H9 (cell line): Measurements from ENCODE around the gene TNRC6C. TPM values are rescaled to one million over a fixed set of nuclear protein-coding genes. Genes with fewer than 3 reads are reported as not detected.

Source experiments
- DNase-seq: peaks from one replicate; pipeline ENCODE4 v3.0.0-alpha.2; 2017
- H2AFZ ChIP-seq: one replicate; pipeline ENCODE4 v1.6.1; 2013; ENCODE audit warnings: mild to moderate bottlenecking, low read length, control low read depth, moderate library complexity
- H2AK5ac ChIP-seq: 2 replicates; pipeline ENCODE4 v1.6.1; 2013; ENCODE audit warnings: low read length, control low read depth, mixed read lengths; ENCODE audit not compliant: insufficient read length
- H2BK120ac ChIP-seq: one replicate; pipeline ENCODE4 v1.6.1; 2013; ENCODE audit warnings: low read depth, mild to moderate bottlenecking, low read length, control low read depth, inconsistent platforms; ENCODE audit not compliant: poor library complexity, severe bottlenecking
- H2BK12ac ChIP-seq: 2 replicates; pipeline ENCODE4 v1.6.1; 2013; ENCODE audit warnings: low read length, control low read depth, mixed read lengths, low read depth; ENCODE audit not compliant: insufficient read length
- H2BK15ac ChIP-seq: 2 replicates; pipeline ENCODE4 v1.6.1; 2013; ENCODE audit warnings: low read depth, low read length, control low read depth
- H2BK20ac ChIP-seq: one replicate; pipeline ENCODE4 v1.6.1; 2013; ENCODE audit warnings: low read depth, mild to moderate bottlenecking, low read length, control low read depth, inconsistent platforms; ENCODE audit not compliant: poor library complexity, severe bottlenecking
- H2BK5ac ChIP-seq: 2 replicates; pipeline ENCODE4 v1.6.1; 2013; ENCODE audit warnings: low read length, control low read depth, mixed read lengths; ENCODE audit not compliant: insufficient read length
- H3K14ac ChIP-seq: 2 replicates; pipeline ENCODE4 v1.6.1; 2013; ENCODE audit warnings: low read length, control low read depth; ENCODE audit not compliant: insufficient read depth
- H3K18ac ChIP-seq: 2 replicates; pipeline ENCODE4 v1.6.1; 2013; ENCODE audit warnings: low read depth, mild to moderate bottlenecking, mixed read lengths, low read length, control low read depth; ENCODE audit not compliant: insufficient read length
- H3K23ac ChIP-seq: 2 replicates; pipeline ENCODE4 v1.6.1; 2013; ENCODE audit warnings: low read length, control low read depth, mixed read lengths, low read depth; ENCODE audit not compliant: insufficient read length
- H3K23me2 ChIP-seq: 2 replicates; pipeline ENCODE4 v1.6.1; 2013; ENCODE audit warnings: low read depth, mild to moderate bottlenecking, mixed read lengths, low read length, control low read depth; ENCODE audit not compliant: insufficient read length, poor library complexity, severe bottlenecking
- H3K27ac ChIP-seq: 2 replicates; pipeline ENCODE4 v1.5.1; 2013; ENCODE audit warnings: low read length, control low read depth, mixed read lengths, low read depth; ENCODE audit not compliant: insufficient read length
- H3K27me3 ChIP-seq: 2 replicates; pipeline ENCODE4 v1.6.1; 2013; ENCODE audit warnings: low read length, control low read depth, inconsistent platforms; ENCODE audit not compliant: insufficient read depth
- H3K4ac ChIP-seq: 2 replicates; pipeline ENCODE4 v1.6.1; 2013; ENCODE audit warnings: low read depth, mild to moderate bottlenecking, control low read depth, inconsistent platforms, low read length, moderate library complexity
- H3K4me1 ChIP-seq: 2 replicates; pipeline ENCODE4 v1.6.1; 2013; ENCODE audit warnings: low read length, control low read depth, inconsistent platforms; ENCODE audit not compliant: insufficient read depth
- H3K4me2 ChIP-seq: 2 replicates; pipeline ENCODE4 v1.6.1; 2013; ENCODE audit warnings: low read length, control low read depth, mixed read lengths; ENCODE audit not compliant: insufficient read length, insufficient read depth
- H3K56ac ChIP-seq: 2 replicates; pipeline ENCODE4 v1.6.1; 2013; ENCODE audit warnings: low read depth, mild to moderate bottlenecking, mixed read lengths, low read length, control low read depth; ENCODE audit not compliant: insufficient read length
- H3K79me1 ChIP-seq: 2 replicates; pipeline ENCODE4 v1.6.1; 2013; ENCODE audit warnings: low read depth, mild to moderate bottlenecking, moderate library complexity, low read length, control low read depth, inconsistent platforms; ENCODE audit not compliant: insufficient read depth, poor library complexity, severe bottlenecking
- H3K79me2 ChIP-seq: 2 replicates; pipeline ENCODE4 v1.6.1; 2013; ENCODE audit warnings: low read length, control low read depth, inconsistent platforms; ENCODE audit not compliant: insufficient read depth
- H3K9ac ChIP-seq: 2 replicates; pipeline ENCODE4 v1.6.1; 2013; ENCODE audit warnings: low read length, control low read depth, mixed read lengths; ENCODE audit not compliant: insufficient read length; ENCODE audit errors: extremely low read depth
- H3K9me3 ChIP-seq: one replicate; pipeline ENCODE4 v1.6.1; 2013; ENCODE audit warnings: low read depth, low read length, inconsistent platforms; ENCODE audit not compliant: control insufficient read depth
- H3T11ph ChIP-seq: one replicate; pipeline ENCODE4 v1.6.1; 2013; ENCODE audit warnings: mild to moderate bottlenecking, low read length, control low read depth, inconsistent platforms
- H4K20me1 ChIP-seq: one replicate; pipeline ENCODE4 v1.6.1; 2013; ENCODE audit not compliant: control insufficient read depth, insufficient read length, insufficient read depth
- H4K5ac ChIP-seq: 2 replicates; pipeline ENCODE4 v1.6.1; 2013; ENCODE audit warnings: low read depth, mild to moderate bottlenecking, mixed read lengths, low read length, control low read depth; ENCODE audit not compliant: insufficient read length
- H4K8ac ChIP-seq: replicated peaks from 2 replicates; pipeline ENCODE4 v1.6.1; 2013; ENCODE audit warnings: low read length, control low read depth, mixed read lengths, low read depth; ENCODE audit not compliant: insufficient read length
- H4K91ac ChIP-seq: 2 replicates; pipeline ENCODE4 v1.6.1; 2013; ENCODE audit warnings: low read depth, mild to moderate bottlenecking, moderate library complexity, mixed read lengths, low read length, control low read depth; ENCODE audit not compliant: insufficient read length
- H3K27ac Mint-ChIP-seq, 3 experiments: 2 replicates in 2 of 3; 3 replicates in 1 of 3; pipeline ENCODE4 v1.8.0; 2020 to 2021; ENCODE audit warnings: mixed read lengths in 3 of 3, mild to moderate bottlenecking in 1 of 3, moderate library complexity in 1 of 3
- H3K27me3 Mint-ChIP-seq: 2 replicates; pipeline ENCODE4 v1.8.0; 2021; ENCODE audit warnings: low read depth, mild to moderate bottlenecking, moderate library complexity, mixed read lengths
- H3K36me3 Mint-ChIP-seq, 3 experiments: 2 replicates in 2 of 3; 3 replicates in 1 of 3; pipeline ENCODE4 v1.8.0; 2020 to 2021; ENCODE audit warnings: low read depth in 3 of 3, mixed read lengths in 3 of 3; ENCODE audit not compliant: insufficient read depth in 1 of 3
- H3K4me1 Mint-ChIP-seq, 2 experiments: 2 replicates each; pipeline ENCODE4 v1.8.0; 2020; ENCODE audit warnings: mixed read lengths in 2 of 2
- H3K4me3 Mint-ChIP-seq, 2 experiments: 2 replicates in 1 of 2; 3 replicates in 1 of 2; pipeline ENCODE4 v1.8.0; 2020 to 2021; ENCODE audit warnings: mild to moderate bottlenecking in 2 of 2, mixed read lengths in 2 of 2, moderate library complexity in 1 of 2
- H3K9me3 Mint-ChIP-seq, 2 experiments: 2 replicates in 1 of 2; 3 replicates in 1 of 2; pipeline ENCODE4 v1.8.0; 2020; ENCODE audit warnings: mild to moderate bottlenecking in 2 of 2, mixed read lengths in 2 of 2, moderate library complexity in 1 of 2
- WGBS: extraction: QIAGEN DNeasy Blood & Tissue Kit; methylation state at CpG from one replicate; pipeline ENCODE4 v1.1.7; 2013; ENCODE audit warnings: missing lambda C conversion rate, low lambda C conversion rate, mixed read lengths; ENCODE audit not compliant: insufficient read length; ENCODE audit errors: extremely low coverage; 5-methylcytosine and 5-hydroxymethylcytosine counted together
- total RNA-seq: library from RNA; stranded (reverse); gene quantifications from 2 replicates; pipeline ENCODE4 v1.2.1, GENCODE V29; 2021
- TF ChIP-seq, protein P1 (sequence below): fragments of 200-600 bp; sonication (generic); conservative IDR thresholded peaks from 3 replicates; pipeline ENCODE4 v1.8.0; 2021; ENCODE audit warnings: antibody characterized with exemption, mild to moderate bottlenecking

Gene TNRC6C
- total RNA-seq, 1 experiment from 2014 or later = 24.7 TPM

DNA sequence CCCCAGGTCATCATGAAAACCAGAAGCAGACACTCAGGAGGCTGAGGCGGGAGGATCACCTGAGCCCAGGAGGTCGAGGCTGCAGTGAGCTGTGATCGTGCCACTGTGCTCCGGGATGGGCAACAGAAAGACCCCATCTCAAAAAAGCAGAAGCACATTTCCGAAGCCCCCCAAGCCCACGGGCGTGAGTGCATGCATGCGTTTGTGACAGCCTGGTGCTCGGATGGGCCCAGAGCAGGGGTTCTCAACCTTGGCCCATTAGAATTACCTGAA is 150.9 kb downstream of the TNRC6C start:
- H3T11ph ChIP-seq = no peak overlapping the region
- H3K18ac ChIP-seq = no peak overlapping the region
- H3K79me2 ChIP-seq = no peaks in the 10 kb centered on the region
- H3K36me3 Mint-ChIP-seq = peaks cover 2 to 39% (median 14%) of the 10 kb centered on the region in 3 experiments; a peak in 5 of 7 replicates
- H3K4me1 Mint-ChIP-seq = peaks cover 7 to 8% of the 10 kb centered on the region in 2 experiments; a peak in 3 of 4 replicates
- no peak overlapping the region for H3K9ac ChIP-seq
- H3K27ac Mint-ChIP-seq = no peak overlapping the region; a peak in 1 of 7 replicates
- no peak overlapping the region for H2BK12ac ChIP-seq
- no peak overlapping the region for H2BK20ac ChIP-seq
- H3K23me2 ChIP-seq = no peaks in the 10 kb centered on the region
- no peak overlapping the region for H4K5ac ChIP-seq
- no peak overlapping the region for H3K23ac ChIP-seq
- no peaks in the 10 kb centered on the region for H3K79me1 ChIP-seq
- no peak for DNase-seq
- no peaks in the 10 kb centered on the region for H3K9me3 ChIP-seq
- no peaks in the 10 kb centered on the region for H3K9me3 Mint-ChIP-seq
- no peak overlapping the region for H2AFZ ChIP-seq
- H3K14ac ChIP-seq = no peak overlapping the region
- no peak overlapping the region for H4K91ac ChIP-seq
- no peaks in the 10 kb centered on the region for H3K4me1 ChIP-seq
- H3K56ac ChIP-seq = no peak overlapping the region
- H3K27ac ChIP-seq = no peak overlapping the region
- no peak overlapping the region for H2AK5ac ChIP-seq
- H2BK15ac ChIP-seq = no peak overlapping the region
- H3K4me2 ChIP-seq = no peak overlapping the region
- WGBS = no CpG with 5 or more reads among the region's 9 CpGs
- H3K27me3 ChIP-seq = no peaks in the 10 kb centered on the region
- no peaks in the 10 kb centered on the region for H4K20me1 ChIP-seq
- no peak overlapping the region for H2BK120ac ChIP-seq
- no peak overlapping the region for H2BK5ac ChIP-seq
- no peak overlapping the region for H3K4ac ChIP-seq
- no peaks in the 10 kb centered on the region; the same call in 1 of the 2 replicates for H3K27me3 Mint-ChIP-seq
- TF ChIP-seq, protein P1, sequence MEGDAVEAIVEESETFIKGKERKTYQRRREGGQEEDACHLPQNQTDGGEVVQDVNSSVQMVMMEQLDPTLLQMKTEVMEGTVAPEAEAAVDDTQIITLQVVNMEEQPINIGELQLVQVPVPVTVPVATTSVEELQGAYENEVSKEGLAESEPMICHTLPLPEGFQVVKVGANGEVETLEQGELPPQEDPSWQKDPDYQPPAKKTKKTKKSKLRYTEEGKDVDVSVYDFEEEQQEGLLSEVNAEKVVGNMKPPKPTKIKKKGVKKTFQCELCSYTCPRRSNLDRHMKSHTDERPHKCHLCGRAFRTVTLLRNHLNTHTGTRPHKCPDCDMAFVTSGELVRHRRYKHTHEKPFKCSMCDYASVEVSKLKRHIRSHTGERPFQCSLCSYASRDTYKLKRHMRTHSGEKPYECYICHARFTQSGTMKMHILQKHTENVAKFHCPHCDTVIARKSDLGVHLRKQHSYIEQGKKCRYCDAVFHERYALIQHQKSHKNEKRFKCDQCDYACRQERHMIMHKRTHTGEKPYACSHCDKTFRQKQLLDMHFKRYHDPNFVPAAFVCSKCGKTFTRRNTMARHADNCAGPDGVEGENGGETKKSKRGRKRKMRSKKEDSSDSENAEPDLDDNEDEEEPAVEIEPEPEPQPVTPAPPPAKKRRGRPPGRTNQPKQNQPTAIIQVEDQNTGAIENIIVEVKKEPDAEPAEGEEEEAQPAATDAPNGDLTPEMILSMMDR = no peak
- H4K8ac ChIP-seq = no peak overlapping the region
- no peak overlapping the region for H3K4me3 Mint-ChIP-seq
